ENCODE data around the gene ICOS.

ICOS gene, protein sequence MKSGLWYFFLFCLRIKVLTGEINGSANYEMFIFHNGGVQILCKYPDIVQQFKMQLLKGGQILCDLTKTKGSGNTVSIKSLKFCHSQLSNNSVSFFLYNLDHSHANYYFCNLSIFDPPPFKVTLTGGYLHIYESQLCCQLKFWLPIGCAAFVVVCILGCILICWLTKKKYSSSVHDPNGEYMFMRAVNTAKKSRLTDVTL

DNA sequence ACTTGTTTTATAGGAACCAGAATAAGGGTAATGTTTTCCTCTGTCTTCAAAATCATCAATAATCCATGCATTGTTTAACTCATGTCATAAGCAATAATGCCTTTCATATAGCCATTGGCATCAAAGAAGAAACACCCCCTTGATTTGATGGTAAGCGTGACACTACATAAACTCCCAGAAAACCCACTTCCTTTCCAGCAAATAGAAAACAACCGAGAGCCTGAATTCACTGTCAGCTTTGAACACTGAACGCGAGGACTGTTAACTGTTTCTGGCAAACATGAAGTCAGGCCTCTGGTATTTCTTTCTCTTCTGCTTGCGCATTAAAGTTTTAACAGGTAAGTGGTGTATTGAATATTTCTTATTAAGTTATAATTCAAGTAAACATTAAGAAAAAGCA, at the start of gene ICOS:
TSS of gene ICOS (plus strand) at position 229 of the 400 bp plus-strand sequence. CDS start at position 281, 52 bp downstream.
- DNase-seq = no peak

DNA sequence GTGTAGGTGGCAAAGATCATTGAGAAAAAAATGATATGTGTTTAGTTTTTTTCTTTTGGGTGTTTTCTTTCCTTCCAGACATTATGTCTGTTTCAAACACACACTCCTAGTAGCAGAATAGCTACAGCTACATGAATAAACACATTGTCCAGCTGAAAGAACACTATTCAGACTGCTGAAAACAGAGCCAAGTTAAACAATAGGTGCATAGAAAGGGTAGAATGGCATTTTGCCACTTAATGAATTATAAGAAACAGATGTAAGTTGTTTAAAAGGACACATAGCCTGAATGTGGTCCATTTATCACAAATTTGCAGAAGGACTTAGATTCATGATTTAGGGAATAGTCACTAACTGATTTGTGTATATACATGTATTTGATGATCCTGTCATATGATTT, 48.9 kb upstream of the ICOS start:
- DNase-seq = peak in 1 of 2 experiments; percentile 56

DNA sequence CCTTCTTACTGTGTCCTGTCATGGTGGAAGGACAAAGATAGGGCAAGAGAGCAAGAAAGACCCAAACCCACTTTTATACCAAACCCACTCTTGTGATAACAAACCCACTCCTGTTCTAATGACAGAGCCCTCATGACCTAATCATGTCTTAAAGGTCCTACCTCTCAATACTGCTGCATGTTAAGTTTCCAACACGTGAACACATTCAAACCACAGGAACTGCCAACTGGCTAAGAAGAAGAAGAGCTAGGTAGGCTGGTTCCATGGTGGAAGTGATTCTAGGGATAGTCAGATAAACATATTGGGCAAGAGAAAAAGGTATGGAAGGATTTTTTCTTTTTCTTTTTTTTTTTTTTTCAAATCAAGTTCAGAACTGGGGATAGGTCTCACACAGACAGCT, 47.0 kb upstream of the ICOS start:
- no peak for DNase-seq

DNA sequence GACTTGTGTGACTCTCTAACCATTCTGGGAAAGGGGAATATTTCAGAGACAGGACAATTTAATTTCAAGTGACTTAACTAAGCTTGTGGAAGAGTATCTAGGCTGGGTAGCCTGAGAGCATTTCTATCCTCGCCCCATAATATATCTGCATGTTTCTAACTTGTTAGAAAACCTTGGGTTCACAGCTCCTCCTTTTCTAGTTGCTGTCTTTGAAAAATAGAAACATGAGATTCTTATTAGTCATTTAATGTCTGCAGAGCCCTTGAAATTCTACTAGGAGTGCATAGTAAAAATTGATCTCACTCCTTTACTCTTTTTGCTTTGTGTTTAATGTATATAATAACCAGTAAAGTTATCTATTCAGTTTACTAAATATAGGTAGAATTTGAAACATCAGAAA, 46.6 kb upstream of the ICOS start:
- DNase-seq = no peak

DNA sequence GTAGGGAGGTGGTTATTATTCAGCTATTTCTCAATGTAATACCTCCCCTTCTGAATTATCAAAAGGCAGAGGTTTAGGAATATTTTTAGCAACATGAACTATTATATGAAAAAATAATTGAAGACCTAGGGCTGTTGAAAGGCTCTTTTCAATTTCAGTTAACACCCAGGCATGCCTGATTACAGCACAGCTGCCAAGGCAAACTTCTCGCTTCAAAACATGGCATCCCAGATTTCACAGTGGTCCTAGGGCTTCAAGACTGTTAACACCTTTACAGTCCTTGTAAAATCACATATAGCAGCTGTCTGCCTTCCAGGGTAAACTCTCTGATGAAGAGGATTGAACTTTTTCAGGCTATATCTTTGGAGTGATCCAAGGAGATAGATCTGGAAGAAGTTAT, 45.8 kb upstream of the ICOS start:
- DNase-seq = no peak

DNA sequence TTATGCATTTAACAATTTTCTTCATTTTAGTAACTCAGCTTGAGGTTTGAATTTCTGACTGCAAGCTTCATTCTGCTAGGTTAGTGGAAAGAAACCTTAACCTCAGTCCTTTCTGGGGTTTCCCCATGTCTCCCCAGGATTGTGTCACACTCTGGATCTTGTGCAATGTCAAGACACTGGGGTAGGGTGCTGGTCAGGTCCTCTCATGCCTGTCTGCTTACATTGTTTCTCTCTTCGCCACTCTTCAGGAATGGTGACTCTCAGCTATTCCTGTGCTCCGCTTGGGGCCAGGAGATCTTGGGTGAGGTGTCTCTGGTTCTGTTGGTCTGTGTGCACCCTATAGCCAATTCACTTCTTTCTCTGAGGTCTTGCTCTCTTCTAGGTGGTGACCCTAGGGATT, 45.1 kb upstream of the ICOS start:
- DNase-seq = no peak

DNA sequence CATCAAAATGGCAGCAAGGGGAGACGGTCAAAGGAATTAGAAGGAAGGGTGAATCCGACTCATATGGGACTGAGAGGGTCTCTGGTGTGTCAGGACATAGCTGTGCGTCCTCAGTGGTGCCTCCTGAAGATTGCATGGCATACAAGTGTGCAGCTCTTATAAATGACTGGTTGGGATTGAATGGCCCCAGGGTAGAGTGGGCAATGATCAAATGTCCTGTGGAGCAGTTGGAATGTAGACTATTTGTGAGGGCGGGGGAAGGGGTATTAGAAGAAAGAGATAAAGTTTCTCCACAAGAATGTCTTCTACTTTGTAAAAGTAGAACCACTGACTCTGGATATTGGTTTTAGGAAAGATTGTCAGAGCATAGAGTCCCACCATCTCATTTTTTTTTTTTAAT, 44.4 kb upstream of the ICOS start:
- no peak for DNase-seq

DNA sequence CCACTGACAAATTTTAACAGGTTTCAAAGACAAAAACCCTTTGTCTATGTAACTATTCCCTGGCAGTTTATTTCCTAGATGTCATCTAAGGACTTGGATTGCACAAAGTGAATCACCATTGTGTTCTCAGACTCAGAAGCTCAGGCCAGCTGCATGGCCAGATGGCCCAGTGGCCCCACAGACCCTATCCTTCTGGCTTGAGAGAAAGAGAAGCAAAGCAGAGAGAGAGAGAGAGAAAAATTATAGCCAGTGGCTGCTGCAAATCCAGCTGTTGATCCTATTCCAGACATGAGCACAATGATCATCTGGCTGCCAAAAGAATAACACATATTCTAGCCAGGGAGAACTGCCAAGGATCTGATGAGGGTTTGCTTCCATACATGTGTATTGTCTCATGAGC, 43.2 kb upstream of the ICOS start:
- no peak for DNase-seq

DNA sequence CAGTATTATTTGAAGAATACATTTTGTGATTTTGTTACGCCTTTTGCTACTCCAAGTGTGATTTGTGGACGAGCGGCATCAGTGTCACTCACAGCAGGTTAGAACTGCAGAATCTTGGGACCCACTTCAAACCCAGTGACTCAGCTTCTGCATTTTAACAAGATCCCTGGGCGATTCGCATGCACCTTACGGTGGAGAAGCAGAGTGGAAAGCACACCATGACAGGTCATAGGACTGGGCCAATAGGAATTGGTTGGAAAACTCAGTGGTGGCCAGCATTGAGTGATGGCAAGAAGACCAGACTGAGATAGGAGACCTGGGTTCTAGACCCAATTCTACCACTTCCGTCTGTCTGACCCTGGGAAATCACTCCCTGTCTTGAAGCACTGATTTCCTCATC, 42.7 kb upstream of the ICOS start:
- no peak for DNase-seq

DNA sequence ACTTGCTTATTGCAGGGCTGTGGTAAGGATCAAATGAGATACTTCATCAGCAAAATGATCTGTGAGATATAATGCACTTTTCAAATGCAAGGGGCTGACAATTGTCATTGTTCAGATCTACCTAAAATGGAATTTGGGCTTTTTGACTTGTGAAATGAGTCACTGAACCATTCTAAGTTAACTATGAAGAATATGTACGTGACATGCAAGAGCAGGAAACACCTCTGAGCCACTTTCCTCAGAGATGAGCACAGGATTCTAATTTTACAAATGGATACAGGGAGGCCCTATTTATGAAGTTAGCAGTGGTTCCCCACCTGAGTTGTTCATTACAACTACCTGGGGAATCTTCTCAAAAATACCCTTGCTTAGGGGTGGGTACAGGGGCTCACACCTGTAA, 42.3 kb upstream of the ICOS start:
- no peak for DNase-seq

DNA sequence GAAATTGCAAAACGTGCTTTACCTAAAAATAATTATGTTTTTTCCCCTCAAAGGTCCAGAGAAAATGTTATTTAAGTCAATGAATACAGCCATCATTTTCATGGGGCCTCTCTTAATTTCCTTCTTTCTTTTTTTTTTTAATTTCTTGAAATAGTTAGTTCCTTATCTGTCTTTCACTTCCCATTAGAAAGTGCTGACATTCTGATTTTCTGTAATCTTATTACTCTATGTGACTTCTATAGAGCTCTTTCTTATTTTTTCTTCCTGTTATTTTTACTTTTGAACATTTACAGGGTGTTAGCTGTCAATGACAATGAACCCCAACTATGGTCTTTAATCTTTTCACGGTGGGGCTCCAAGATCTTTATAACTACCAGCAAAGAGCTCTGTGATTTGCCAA, 39.0 kb upstream of the ICOS start:
- DNase-seq = no peak

DNA sequence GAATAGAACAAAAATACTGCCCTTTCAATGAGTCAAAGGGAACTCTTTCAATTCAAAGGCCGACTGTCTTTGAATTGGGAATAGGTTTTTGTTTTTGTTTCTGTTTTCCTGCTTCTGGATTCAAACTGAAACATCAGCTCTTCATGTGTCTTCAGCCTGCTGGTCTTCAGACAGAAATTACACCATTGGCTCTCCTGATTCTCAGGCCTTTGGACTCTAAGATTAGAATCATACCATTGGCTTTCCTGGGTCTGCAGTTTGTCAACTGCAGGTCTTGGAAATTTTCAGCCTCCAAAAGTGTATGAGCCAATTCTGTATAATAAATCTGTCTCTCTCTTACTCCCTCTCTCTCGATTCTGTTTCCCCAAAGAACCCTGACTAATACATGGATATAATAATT, 37.9 kb upstream of the ICOS start:
- DNase-seq = no peak

DNA sequence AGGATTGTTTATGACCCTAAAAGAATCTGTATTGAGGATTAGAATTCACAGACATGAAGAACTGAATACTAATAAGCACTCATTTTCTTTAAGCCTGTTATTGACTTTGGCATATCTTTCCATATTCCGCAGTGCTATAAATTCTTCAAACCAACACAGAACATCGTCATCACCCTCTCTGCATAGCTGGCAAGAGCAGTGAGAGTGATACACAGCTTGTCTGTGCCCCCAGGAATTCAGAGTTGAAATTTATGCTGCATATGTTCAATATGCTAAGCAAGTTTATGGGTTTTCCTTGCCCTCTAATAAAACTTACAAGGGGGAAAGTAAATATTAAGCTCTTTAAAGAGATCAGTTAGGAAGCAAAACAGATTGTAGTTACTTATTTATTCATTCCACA, 36.3 kb upstream of the ICOS start:
- no peak for DNase-seq

DNA sequence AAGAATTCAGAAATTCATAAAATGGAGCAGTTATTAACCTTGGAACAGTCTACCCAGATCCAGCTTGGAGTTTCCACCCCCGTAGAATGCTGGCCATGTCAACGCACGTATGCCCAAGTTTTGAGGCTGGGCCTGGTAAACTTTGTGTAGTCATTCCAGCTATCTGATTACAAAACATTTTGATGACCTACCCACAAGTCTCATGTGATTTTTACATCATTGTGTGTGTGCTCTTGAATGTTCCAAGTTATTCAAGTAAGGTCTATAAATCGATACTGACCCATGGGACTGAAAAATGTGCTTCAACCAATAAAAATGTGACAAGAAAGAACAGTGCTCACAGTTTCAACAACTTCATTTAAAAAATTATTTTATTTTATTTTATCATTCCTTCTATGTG, 32.5 kb upstream of the ICOS start:
- no peak for DNase-seq

DNA sequence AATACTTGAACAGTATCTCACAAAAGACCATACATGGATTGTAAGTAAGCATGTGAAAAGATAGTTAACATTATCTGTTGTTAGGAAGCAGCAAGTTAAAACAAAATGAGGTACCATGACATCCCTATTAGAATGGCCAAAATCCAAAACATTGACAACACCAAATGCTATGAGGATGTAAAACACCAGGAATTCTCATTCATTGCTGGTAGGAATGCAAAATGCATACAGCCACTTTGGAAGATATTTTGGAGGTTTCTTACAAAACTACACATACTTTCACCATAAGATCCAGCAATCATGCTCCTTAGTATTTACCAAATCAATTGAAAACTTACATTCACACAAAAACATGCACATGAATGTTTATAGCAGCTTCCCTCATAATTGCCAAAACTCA, 30.9 kb upstream of the ICOS start:
- no peak for DNase-seq

DNA sequence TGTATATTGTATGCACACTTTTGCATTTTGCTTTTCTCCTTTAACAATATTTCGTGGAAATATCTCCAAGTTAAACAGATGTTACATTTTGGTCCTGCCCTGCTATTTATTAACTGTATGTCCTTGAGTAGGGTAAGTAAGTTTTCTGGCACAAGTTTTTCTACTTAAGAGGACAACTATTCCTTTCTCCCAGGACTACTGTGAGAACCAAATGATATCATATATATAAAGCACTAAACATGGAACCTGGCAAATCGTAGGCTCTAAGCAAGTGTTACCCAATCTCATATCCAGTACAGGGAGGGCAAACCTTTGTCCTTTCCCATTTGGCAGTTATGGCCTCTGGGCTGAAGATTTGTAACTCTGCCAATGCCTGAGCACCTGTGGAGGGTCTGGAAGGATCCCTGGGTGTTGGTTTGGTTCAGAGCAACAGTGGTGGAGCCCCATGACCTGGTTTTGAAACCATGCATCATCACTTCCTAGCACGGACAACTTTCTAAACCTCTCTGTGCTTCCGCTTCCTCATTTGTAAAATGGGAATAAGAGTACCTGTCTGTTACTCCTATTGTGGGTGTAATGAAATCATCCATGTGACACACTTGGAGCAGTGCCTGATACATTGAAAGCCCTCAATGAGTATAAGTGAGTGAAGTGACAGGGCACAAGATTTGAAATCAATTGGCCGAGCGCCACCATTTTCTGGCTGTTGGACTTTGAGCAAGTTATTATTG, 28.3 kb upstream of the ICOS start:
- DNase-seq = no peak

DNA sequence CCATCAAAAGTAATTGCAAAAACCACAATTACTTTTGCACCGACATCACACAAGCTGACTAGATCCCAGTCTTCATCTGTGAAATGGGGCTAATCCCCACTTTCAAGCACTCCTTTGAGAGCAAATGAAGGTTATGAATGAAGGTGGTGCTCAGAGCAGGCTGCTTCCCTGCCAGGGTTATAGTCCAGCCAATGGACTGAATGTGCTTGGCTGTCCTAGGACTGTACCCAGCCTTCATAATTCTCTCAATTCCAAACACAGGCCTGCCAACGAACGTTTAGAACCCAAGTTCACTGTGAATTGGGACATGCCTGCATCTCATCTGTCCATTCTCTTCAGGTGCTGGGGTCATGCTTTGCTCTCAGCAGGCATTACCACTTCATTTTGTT, 27.8 kb upstream of the ICOS start:
- no peak for DNase-seq

DNA sequence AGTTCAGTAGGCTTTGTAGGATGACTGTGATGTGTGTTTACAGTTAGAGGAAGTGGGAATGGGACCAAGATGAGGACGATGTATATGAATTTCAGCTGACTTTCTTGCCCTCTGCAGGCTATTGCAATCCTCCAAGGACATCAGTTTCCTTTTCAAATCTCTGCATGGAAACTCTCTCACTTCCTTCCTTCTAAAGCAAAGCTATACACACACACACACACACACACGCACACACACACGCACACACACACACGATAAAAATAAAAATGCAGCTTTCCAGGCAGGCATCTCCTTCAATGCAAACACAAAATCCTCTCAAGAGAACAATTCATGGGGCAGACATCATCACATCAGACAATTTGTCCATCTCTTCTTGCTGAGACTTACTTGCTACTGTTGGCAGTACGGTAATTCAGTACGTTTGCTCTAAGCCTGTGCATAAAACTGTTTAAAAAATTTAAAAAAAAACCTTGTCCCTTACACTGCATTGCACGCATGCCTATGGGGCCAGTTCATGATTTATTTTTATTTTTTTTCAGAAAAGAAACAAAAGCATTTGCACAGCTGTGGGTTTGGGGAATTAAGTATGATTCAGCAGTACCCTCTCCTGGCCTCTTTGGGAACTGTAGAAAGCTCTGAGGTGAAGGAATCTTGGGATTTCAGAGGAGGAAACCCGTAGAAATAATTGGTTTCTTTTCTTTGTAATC, 27.1 kb upstream of the ICOS start:
- peak; percentile 8 to 29 for DNase-seq

DNA sequence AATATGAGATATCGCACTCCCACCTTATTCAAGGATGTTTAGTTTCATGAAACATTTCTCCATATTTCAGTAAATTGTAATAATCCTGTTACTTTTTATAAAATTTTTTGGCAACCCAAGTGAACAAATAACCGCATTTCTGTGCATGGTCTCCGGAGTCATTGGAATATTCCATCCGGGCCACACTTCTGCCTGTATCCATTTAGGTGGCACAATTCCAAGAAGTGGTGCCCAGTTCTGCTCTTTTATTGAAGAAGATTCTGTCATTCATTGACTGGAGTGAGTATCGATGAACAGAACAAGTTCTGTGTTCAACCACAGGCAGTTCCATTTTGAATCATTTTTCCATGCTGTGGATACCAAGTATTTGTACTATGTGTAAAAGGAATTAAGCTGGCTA, 26.6 kb upstream of the ICOS start:
- no peak for DNase-seq

DNA sequence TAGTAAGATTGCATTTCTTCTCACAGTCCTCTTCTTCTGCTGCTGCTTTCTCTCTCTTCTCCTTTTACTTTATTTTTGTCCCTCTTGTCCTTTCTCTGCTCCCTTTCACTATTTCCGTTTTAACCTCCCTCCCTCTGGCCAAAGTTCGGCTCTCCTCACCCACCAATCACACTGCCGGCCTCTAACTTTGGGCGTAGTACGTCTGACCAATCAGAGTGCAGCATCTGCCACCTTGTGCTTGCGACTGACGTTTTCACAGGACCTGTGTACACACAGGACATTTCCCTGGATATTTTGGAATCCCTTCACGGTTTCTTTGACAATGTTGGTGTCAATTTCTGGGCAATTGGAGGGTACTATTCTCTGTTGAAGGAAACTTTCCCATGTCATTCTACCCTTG, 22.6 kb upstream of the ICOS start:
- no peak for DNase-seq

DNA sequence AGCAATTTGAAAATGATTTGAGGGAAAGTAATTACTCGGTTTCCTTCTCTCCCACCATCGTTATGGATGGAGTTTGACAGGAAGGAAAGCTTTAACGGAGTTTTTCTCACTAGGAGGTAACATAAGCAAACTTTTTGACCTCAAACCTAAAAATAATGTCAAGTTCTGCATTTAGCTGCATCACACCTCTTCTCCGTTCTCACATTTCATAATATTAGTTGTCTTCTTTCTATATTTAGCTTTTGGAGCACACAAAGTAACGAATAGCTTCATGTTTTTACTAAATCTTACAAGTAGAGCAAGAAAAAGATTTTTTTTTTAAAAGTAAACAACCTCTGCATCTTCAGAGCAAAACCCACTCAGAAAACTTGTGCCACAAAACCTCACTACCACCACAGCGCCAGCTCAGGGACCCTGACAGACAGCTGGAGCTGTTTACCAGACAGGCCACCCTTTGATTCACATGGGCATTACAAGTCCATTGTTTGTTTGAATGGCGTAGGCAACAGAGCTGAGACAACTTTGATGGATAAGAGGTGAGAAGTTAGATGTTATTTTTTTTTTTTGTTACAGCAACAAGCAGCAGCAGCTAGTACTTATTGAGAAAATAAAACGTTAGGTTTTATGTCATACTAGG, 21.9 kb upstream of the ICOS start:
- DNase-seq = no peak

DNA sequence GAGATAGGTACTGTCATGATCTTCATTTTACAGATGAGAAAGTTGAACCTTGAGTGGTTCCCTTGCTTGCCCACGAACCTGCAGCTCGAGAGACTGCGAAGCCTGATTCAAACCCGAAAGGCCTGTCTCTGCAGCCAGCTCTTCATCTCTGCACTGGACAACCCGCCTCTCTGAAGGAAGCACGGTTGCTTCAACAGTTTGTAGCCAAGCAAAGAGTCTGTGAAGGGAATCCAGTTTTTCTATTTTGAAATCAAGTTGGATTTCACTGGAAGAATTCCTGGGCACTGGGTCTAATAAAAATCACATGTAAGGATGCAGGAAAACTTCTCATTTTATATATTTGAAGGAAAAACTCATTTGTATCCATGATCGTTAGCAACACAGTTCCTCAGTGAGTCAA, 21.3 kb upstream of the ICOS start:
- no peak for DNase-seq

DNA sequence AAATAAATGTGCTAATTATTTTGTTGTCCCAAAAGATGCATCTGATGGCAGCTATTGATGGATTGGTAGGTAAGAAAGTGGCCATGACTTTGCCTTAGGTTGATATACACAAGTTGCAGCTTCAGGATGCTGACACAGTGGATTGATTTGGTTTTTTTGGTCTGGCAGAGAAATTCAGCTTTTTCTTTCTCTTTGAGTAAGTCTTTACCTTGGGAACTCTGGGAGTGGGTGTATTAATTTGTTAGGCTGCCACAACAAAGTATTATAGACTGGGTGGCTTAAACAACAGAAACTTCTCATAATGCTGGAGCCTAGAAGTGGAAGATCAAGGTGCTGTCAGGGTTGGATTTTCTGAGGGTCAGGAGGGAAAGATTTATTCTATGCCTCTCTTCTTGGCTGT, 19.8 kb upstream of the ICOS start:
- DNase-seq = no peak

DNA sequence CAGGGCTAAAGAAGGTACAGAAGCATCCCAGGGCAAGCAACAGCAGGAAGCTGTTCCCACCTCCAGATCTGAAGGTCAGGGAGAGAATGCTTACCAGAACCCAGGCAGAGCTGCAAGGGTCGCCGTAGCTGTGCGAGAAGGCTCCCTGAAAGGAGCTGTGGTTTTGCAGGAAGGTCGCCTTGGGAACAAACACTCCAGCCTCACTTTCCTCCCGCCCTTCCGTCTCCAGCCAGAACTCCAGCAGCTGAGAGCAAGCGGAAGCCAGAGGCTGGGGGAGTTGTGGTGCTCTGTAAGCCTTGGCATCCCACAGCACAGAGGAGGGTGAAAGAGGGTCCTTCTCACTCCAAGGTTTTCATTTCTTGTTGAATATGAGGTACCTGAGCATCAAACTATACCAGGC, 18.3 kb upstream of the ICOS start:
- no peak for DNase-seq
